GM19023 (cell line): ENCODE measurements around the gene DBNDD1.

ENCODE experiments used
- ATAC-seq: cut with Tn5 transposase; IDR thresholded peaks from one replicate; pipeline ENCODE4 v1.9.1; 2021; ENCODE audit warnings: mild to moderate bottlenecking, moderate library complexity; ENCODE audit not compliant: unreplicated experiment

Gene DBNDD1

DNA sequence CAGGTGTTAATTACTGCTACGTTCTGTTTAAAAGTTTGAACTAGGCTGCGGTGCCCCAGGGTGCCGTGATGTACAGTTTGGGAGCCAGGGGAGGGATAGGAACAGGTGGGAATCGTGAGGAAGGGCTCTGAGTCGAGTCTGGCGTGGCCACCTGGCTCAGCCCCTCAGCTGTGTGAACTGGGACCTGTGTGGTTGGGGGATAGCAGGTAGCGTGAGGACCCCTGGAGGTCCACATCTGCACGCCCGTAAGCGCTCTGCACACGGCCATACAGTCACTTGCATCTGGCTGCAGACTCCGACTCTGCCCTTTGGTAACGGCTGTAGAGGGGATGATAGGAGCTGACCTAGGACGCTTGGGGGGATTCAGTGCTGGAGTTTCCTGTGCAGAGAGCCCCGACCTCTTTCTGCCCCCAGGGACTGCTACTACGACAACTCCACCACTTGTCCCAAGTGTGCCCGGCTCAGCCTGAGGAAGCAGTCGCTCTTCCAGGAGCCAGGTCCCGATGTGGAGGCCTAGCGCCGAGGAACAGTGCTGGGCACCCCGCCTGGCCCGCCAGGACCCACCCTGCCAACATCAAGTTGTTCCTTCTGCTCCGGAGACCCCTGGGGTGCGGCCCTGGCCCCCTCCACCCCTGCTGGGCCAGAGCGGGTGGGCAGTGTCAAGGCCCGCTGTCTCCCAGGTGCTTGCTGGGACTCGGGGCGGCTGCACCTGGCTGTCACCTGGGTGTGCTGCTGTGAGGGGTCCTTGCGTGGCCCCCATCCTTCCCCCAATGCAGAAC, 53.6 kb downstream of the DBNDD1 start:
- no peak for ATAC-seq

DNA sequence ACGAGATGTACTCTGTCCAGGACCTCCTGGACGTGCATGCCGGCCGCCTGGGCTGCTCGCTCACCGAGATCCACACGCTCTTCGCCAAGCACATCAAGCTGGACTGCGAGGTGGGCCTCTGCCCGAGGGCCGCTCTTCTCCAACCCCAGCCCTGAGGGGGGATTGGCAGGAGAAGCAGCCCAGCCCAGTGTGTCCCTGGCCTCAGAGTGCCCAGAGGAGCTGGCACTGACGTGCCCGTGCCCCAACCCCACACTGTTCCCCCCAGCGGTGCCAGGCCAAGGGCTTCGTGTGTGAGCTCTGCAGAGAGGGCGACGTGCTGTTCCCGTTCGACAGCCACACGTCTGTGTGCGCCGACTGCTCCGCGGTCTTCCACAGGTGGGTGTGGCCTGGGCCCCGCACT, 55.1 kb downstream of the DBNDD1 start:
- ATAC-seq = no peak

DNA sequence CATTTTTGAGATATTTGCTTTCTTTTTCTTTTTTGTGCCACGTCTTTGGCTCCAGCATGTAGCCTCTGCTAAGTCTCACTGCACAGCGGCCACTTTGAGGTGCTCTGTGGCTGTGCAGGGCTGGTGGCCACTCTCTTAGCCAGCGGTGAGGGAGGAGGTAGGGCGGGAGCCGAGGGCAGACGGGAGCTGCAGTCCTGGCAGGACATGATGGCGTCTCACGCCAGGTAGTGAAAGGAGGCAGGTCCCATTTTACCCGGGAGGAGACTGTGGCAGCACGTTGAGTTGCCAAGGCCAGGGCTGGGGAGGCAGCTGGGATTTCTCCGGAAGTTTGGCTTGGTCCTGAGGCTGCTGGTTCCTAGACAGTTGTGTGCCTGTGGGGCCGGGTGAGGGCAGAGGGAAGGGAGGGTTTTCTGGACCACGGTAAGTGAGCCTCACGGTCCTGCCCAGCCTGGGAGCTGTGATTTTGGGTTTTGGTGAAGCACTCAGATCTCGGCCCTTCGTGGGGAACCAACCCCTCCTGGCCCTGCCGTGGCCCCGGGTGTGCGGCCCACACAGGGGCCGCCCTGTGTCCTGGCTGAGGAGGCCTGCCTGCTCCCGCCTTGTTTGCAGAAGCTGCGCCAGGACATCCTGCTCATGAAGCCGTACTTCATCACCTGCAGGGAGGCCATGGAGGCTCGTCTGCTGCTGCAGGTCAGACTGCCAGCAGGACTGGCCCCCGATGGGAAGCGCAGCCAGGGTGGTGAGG, 56.3 kb downstream of the DBNDD1 start:
- ATAC-seq = no peak

DNA sequence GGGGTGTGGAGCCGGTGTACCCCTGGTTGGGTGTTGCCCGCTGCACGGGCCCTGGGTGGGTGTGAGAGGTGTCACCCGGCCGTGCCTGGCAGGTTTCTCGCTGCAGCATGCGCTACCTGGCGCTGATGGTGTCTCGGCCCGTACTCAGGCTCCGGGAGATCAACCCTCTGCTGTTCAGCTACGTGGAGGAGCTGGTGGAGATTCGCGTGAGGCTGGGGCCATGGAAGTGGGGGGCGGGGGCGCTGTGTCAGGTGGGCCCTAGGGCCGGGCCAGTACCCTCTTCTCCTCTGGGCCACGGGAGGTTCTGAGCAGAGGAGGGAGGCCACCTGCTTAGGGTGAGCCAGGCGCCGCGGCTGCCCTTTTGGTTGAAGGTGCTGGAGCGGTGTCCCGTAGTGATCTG, 57.3 kb downstream of the DBNDD1 start:
- no peak for ATAC-seq

DNA sequence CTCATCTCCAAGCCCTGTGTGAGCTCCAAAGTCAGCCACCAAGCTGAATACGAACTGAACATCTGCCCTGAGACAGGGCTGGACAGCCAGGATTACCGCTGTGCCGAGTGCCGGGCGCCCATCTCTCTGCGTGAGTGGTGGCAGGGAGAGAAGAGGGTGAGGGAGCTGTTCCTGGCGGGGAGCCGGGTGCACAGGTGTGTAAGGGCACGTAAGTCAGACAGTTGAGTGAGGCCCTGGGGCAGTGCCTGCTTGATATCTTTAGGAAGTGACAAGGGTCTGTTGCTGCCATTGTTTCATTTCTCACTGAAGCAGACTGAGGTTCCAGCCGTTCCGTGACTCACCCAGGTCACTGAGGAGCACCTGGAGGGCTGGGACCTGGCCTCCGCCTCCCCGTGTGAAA, 58.3 kb downstream of the DBNDD1 start:
- ATAC-seq = no peak

DNA sequence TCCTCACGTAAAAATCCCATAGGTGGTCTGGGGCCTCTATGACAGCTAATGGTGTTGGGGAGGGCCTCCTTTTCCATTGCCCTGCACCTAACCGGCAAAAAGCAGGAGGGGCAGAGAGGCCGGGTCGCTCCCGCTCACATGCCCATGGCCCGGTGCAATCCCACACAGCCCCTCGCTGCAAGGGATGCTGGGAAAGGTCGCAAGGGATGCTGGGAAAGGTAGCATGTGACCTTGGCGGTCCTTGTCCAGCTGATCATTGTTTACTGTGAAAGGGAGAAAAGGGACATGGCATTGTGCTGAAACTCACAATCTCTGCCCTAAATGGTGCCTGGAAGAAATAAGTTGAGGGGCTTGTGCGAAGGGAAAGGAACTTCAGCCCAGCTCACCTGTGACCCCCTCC, 60.7 kb downstream of the DBNDD1 start:
- ATAC-seq = no peak

DNA sequence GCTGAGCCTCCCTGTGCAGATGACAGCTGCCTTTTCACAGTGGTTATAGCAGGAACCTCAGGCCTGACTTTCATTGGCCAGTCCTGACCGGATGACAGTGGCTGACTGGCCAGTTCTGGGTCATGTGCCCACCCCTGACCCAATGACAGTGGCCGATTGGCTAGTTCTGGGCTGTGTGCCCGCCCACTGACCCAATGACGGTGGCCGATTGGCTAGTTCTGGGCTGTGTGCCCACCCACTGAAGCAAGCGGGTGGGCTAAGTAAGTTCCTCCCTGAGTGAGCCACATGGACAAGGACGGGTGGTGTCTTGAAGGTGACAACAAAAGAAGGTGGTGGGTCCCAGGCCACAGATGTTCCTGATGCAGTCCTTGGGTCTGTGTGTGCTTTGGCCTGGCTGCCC, 61.2 kb downstream of the DBNDD1 start:
- ATAC-seq = no peak

DNA sequence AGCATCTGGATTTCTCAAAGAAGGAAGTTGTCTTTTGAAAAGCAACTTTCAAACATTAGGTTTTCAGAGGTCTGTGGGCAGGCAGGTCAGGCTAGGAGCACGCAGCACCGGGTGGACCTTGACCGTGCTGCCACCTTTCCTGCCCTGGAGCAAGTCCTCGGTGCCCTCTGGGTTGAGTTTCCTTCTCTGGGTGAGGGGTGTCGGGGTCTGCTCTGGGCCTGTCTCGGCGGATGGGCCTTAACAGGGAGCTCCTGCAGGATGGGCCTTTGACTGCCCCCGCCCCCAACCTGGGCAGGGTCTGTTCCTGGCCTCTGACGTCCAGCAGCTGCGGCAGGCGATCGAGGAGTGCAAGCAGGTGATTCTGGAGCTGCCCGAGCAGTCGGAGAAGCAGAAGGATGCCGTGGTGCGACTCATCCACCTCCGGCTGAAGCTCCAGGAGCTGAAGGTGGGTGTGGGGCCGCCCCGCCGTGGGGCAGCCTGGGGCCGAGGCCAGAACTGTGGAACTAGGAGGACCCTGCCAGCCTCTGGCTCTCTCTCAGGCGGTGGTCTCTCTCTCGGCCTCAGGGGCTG, 62.0 kb downstream of the DBNDD1 start:
- no peak for ATAC-seq

DNA sequence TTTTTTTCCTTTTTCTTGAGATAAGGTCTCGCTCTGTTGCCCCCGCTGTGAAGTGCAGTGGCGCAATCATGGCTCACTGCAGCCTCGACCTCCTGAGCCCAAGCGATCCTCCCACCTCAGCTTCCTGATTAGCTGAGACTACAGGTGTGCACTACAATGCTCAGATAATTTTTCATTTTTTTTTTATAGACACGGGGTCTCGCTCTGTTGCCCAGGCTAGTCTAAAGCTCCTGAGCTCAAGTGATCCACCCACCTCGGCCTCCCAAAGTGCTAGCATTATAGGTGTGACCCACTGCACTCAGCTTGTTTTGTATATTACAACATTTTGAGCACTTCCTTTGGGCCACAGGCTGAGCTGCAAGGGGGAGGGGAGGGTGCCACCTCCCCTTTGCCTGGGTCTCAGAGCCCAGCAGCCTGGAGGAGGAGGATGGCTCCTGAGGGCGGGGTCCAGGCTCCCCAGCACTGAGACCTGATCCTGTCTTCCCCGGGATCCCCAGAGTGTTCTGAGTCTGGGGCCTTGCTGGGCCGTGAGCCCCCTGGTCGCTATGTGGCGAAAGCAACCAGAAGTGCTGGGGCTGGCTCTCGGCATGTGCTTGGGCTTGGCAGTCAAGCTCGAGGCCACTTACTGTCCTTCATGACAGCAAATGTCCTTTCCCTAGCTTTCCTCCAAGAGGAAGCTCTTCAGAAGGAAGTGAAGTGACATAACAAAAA, 62.6 kb downstream of the DBNDD1 start:
- no peak for ATAC-seq

DNA sequence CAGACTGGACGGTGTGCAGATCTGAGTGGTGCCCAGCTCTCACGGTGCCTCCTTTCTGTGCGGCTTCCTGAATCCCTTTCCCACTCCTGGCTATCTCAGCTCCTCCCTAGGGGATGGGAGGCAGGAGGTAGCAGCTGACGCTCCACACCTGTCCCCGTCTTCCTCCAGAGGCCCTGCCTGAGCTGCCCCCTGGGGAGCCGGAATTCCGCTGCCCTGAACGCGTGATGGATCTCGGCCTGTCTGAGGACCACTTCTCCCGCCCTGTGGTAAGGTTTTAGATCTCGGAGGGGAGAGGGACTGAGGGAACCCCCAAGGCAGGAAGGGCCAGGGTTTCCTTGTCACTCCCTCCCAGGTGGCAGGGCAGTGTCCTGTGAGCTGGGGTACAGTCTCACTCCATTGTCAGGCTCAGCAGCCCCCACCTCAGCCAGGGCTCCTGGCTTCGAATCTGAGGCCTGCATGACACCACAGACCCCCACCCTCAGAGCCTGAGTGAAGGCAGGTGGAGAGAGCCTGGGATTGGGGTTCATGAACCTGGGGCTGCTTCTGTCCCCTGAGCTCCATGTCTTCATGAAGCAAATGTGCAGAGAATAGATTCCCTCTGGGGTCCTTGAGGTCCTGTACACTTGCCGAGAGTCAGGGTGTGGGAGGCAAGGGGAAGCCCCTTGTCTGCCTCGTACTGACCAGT, 64.1 kb downstream of the DBNDD1 start:
- ATAC-seq = no peak
